H1 (cell line): ENCODE data around the gene PIAS3. TPM values are rescaled to one million over a fixed set of nuclear protein-coding genes. Genes with fewer than 3 reads are reported as not detected.

Experiments used
- CTCF ChIA-PET: fragments of 300-600 bp; sonication (Branson Sonifier 250); formaldehyde crosslinking; loops from one replicate; lab custom pipeline; 2021; ENCODE audit not compliant: partially characterized antibody; lab: Charles Lee
- POLR2A ChIA-PET: fragments of 300-600 bp; sonication (Branson Sonifier 250); formaldehyde crosslinking; loops from one replicate; lab custom pipeline; 2021; ENCODE audit warnings: inconsistent platforms; ENCODE audit not compliant: partially characterized antibody; lab: Charles Lee
- DNase-seq, 2 experiments: peaks; one replicate each; pipeline versions ENCODE4 v3.0.0 to v3.0.0-alpha.2; 2010 to 2022; ENCODE audit warnings: low spot score in 2 of 2, low read depth in 1 of 2, mixed read lengths in 1 of 2
- FAIRE-seq: peaks from 2 replicates; lab custom pipeline; 2011; peaks lifted over from hg19 to GRCh38; lab: Jason Lieb, UNC
- H2AFZ ChIP-seq: 2 replicates; pipeline ENCODE4 v1.8.1; 2012; ENCODE audit warnings: low read length, inconsistent platforms
- H2AK5ac ChIP-seq: 2 replicates; pipeline ENCODE4 v1.6.1; 2013; ENCODE audit warnings: low read depth, low read length
- H2BK120ac ChIP-seq: replicated peaks from 2 replicates; pipeline ENCODE3; 2013; ENCODE audit warnings: low read depth, low read length, inconsistent platforms
- H2BK12ac ChIP-seq: 2 replicates; pipeline ENCODE4 v1.6.1; 2013; ENCODE audit warnings: low read depth, low read length
- H2BK15ac ChIP-seq: 2 replicates; pipeline ENCODE4 v1.6.1; 2013; ENCODE audit warnings: low read length
- H2BK20ac ChIP-seq: 2 replicates; pipeline ENCODE4 v1.6.1; 2013; ENCODE audit warnings: low read length
- H2BK5ac ChIP-seq: 2 replicates; pipeline ENCODE4 v1.6.1; 2013; ENCODE audit warnings: low read depth, low read length
- H3K14ac ChIP-seq: 2 replicates; pipeline ENCODE4 v1.6.1; 2013; ENCODE audit warnings: inconsistent platforms; ENCODE audit not compliant: insufficient read length
- H3K18ac ChIP-seq: 2 replicates; pipeline ENCODE4 v1.6.1; 2013; ENCODE audit warnings: low read length; ENCODE audit errors: extremely low read depth
- H3K23ac ChIP-seq: 2 replicates; pipeline ENCODE4 v1.6.1; 2013; ENCODE audit warnings: inconsistent platforms; ENCODE audit not compliant: insufficient read length
- H3K23me2 ChIP-seq: 2 replicates; pipeline ENCODE4 v1.6.1; 2013; ENCODE audit warnings: low read depth, low read length
- H3K27ac ChIP-seq: 2 replicates; pipeline ENCODE4 v1.6.1; 2011; ENCODE audit warnings: low read depth, low read length, inconsistent platforms
- H3K27me3 ChIP-seq, 4 experiments: replicated peaks in 1 of 4; 1 replicate in 1 of 4; 2 replicates in 3 of 4; pipeline versions ENCODE4 v1.6.1 to v1.8.1; 2011 to 2013; ENCODE audit warnings: low read length in 3 of 4, mild to moderate bottlenecking in 3 of 4, inconsistent platforms in 2 of 4, mixed read lengths in 2 of 4, moderate library complexity in 1 of 4; ENCODE audit not compliant: control insufficient read depth in 3 of 4, insufficient read depth in 3 of 4; ENCODE audit errors: extremely low read depth in 1 of 4
- H3K36me3 ChIP-seq, 4 experiments: 2 replicates each; pipeline versions ENCODE4 v1.6.1 to v1.8.1; 2011 to 2013; ENCODE audit warnings: mild to moderate bottlenecking in 4 of 4, low read length in 3 of 4, moderate library complexity in 2 of 4, control low read depth in 1 of 4, inconsistent platforms in 1 of 4; ENCODE audit not compliant: insufficient read depth in 4 of 4, control insufficient read depth in 2 of 4
- H3K4ac ChIP-seq: replicated peaks from 2 replicates; pipeline ENCODE3; 2013; ENCODE audit warnings: low read length, low read depth, mixed read lengths, inconsistent platforms; ENCODE audit not compliant: insufficient read length
- H3K4me1 ChIP-seq, 4 experiments: replicated peaks in 1 of 4; 1 replicate in 1 of 4; 2 replicates in 3 of 4; pipeline versions ENCODE4 v1.6.1 to v1.8.1; 2011 to 2013; ENCODE audit warnings: low read length in 3 of 4, inconsistent platforms in 2 of 4, mixed read lengths in 1 of 4; ENCODE audit not compliant: insufficient read depth in 4 of 4, control insufficient read depth in 3 of 4
- H3K4me2 ChIP-seq, 2 experiments: 2 replicates each; pipeline versions ENCODE4 v1.6.1 to v1.8.1; 2011 to 2013; ENCODE audit warnings: low read depth in 2 of 2, low read length in 2 of 2, control low read depth in 1 of 2, inconsistent platforms in 1 of 2, mild to moderate bottlenecking in 1 of 2; ENCODE audit not compliant: insufficient read depth in 1 of 2
- H3K4me3 ChIP-seq, 4 experiments: fragments of 200-600, 300-600 bp in 1 of 4; sonication (generic), shearing (Covaris generic), sonication (Bioruptor Twin) in 1 of 4; 2 replicates each; pipeline versions ENCODE4 v1.5.1 to v1.8.1; 2011 to 2016; ENCODE audit warnings: low read length in 4 of 4, low read depth in 3 of 4, control low read depth in 2 of 4, inconsistent platforms in 2 of 4, mild to moderate bottlenecking in 2 of 4, mixed read lengths in 1 of 4, moderate library complexity in 1 of 4; ENCODE audit not compliant: insufficient read depth in 2 of 4; ENCODE audit errors: extremely low read depth in 1 of 4
- H3K56ac ChIP-seq: replicated peaks from 2 replicates; pipeline ENCODE3; 2013; ENCODE audit warnings: low read depth, mild to moderate bottlenecking, mixed read lengths, low read length, inconsistent platforms; ENCODE audit not compliant: insufficient read length
- H3K79me1 ChIP-seq: 2 replicates; pipeline ENCODE4 v1.6.1; 2013; ENCODE audit warnings: low read depth, low read length, control low read depth
- H3K79me2 ChIP-seq, 2 experiments: 2 replicates each; pipeline versions ENCODE4 v1.6.1 to v1.8.1; 2012 to 2013; ENCODE audit warnings: low read length in 2 of 2, mild to moderate bottlenecking in 2 of 2, inconsistent platforms in 1 of 2; ENCODE audit not compliant: insufficient read depth in 2 of 2, control insufficient read depth in 1 of 2
- H3K9ac ChIP-seq, 4 experiments: replicated peaks in 1 of 4; 1 replicate in 1 of 4; 2 replicates in 3 of 4; pipeline versions ENCODE4 v1.6.1 to v1.8.1; 2011 to 2013; ENCODE audit warnings: low read depth in 3 of 4, low read length in 3 of 4, control low read depth in 2 of 4, mild to moderate bottlenecking in 2 of 4, moderate library complexity in 2 of 4, inconsistent platforms in 1 of 4; ENCODE audit errors: extremely low read depth in 1 of 4
- H3K9me3 ChIP-seq, 2 experiments: 2 replicates each; pipeline versions ENCODE4 v1.6.1 to v1.8.1; 2012 to 2013; ENCODE audit warnings: mild to moderate bottlenecking in 2 of 2, moderate library complexity in 2 of 2, control low read depth in 1 of 2, inconsistent platforms in 1 of 2, low read depth in 1 of 2, low read length in 1 of 2, mixed read lengths in 1 of 2; ENCODE audit not compliant: insufficient read depth in 2 of 2
- H4K20me1 ChIP-seq, 2 experiments: replicated peaks in 1 of 2; 2 replicates each; pipeline versions ENCODE3 to v1.8.1; 2011 to 2013; ENCODE audit warnings: inconsistent platforms in 2 of 2, low read length in 2 of 2, mild to moderate bottlenecking in 1 of 2; ENCODE audit not compliant: insufficient read depth in 2 of 2, control insufficient read depth in 1 of 2
- H4K5ac ChIP-seq: 2 replicates; pipeline ENCODE4 v1.6.1; 2013; ENCODE audit warnings: low read length, low read depth, mixed read lengths, inconsistent platforms; ENCODE audit not compliant: insufficient read length
- H4K8ac ChIP-seq: 2 replicates; pipeline ENCODE4 v1.8.0; 2013; ENCODE audit warnings: mild to moderate bottlenecking, moderate library complexity, low read length, inconsistent platforms; ENCODE audit not compliant: insufficient read depth; ENCODE audit errors: extremely low read depth
- H4K91ac ChIP-seq: replicated peaks from 2 replicates; pipeline ENCODE3; 2013; ENCODE audit warnings: low read length, mixed read lengths, inconsistent platforms; ENCODE audit not compliant: insufficient read length
- ZNF274 ChIP-seq: IDR thresholded peaks from 2 replicates; pipeline ENCODE4 v1.7.0; 2012; ENCODE audit warnings: low read length, borderline replicate concordance; ENCODE audit errors: extremely low read depth
- WGBS, 2 experiments: shearing (Covaris generic) in 1 of 2; methylation state at CpG; one replicate each; pipeline versions ENCODE4 v1.1.6 to v1.1.7; 2013 to 2015; ENCODE audit warnings: low lambda C conversion rate in 2 of 2, mixed read lengths in 2 of 2, inconsistent platforms in 1 of 2, low coverage in 1 of 2, missing lambda C conversion rate in 1 of 2; ENCODE audit not compliant: insufficient replicate concordance in 2 of 2, insufficient coverage in 1 of 2, insufficient read length in 1 of 2; ENCODE audit errors: extremely low coverage in 1 of 2, missing lambda C conversion rate in 1 of 2; 5-methylcytosine and 5-hydroxymethylcytosine counted together
- polyA plus RNA-seq, 7 experiments: library from polyadenylated mRNA; depleted of rRNA in 3 of 7; stranded (reverse) in 5 of 7; unstranded in 2 of 7; fragments of >200 nt in 5 of 7; fragments of 200-250 nt in 2 of 7; gene quantifications; 1 replicate in 5 of 7; 2 replicates in 1 of 7; 4 replicates in 1 of 7; pipeline versions ENCODE4 v1.2.1 to v1.2.3, GENCODE V29; 2011 to 2013; ENCODE audit warnings: missing spikeins in 2 of 7, mixed read lengths in 2 of 7
- total RNA-seq: library from RNA; stranded (reverse); fragmentation: NEBNext Ultra II Directional; extraction: Animal tissue kit (Norgen Biotek cat#: 25700); gene quantifications from 2 replicates; pipeline ENCODE4 v1.2.1, GENCODE V29; 2021

PIAS3 gene
- total and polyA plus RNA-seq, 2 of the 8 experiments (the other 6 are each of a cell fraction or from before 2014, with no cell fraction given) = 36.7 to 49.9 TPM

DNA sequence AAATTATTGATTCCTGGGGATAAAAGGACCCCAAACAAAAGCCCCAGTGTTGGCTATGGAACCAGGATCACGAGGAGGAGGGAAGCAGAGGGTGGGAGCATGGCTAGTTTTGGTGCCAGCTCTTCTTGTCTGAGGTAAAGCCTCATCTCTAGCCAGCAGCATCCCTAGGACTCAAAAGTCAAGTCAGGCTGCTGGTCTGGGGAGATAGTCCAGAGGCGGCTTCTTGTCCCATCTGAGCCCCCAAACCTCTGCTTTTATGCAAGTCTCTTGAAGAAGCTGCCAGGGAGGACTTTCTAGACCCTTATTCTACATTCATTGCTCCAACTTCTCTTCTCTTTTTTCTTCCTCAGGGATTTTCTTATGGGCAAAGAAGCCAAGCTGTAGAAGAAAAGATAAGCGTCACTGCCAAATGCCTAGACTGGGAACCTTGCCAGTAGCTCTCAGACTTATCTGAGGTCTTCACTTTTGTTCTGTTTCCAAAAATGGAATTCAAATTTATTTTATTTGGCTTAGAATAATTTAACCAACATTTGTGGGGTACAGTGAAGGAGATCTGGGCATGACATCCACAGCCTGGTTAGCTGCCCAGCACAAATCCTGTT, 33.7 kb upstream of the PIAS3 start:
- ChIA-PET POLR2A (interaction anchor here (0.5 to 2.1 kb wide), 13 partner anchors 10 to 159 kb away, joined by 3 to 8 read pairs (median 3); partner anchors contain the start of genes NUDT17 and PEX11B), CTCF (interaction anchor here (0.7 to 8.7 kb wide), 33 partner anchors 9 to 143 kb away, joined by 3 to 146 read pairs (median 8); partner anchors contain the start of genes ANKRD34A, ITGA10, LIX1L and NUDT17)
- no peaks in the 10 kb centered on the region for H3K9me3 ChIP-seq
- no peak overlapping the region for H2BK20ac ChIP-seq
- FAIRE-seq (no peak), DNase-seq (no peak)
- H3K9ac ChIP-seq = no peak overlapping the region
- peak overlapping the region in 3 of 4 experiments; percentile 2 to 48 (median 3); a peak in 3 of 8 replicates for H3K4me3 ChIP-seq
- peaks cover 0 to 6% (median 4%) of the 10 kb centered on the region in 4 experiments; a peak in 3 of 7 replicates for H3K4me1 ChIP-seq
- H3K27me3 ChIP-seq = no peaks in the 10 kb centered on the region
- 0 out of 2 replicates have a peak overlapping the region, but pooled peaks have one; percentile 57 for H2BK5ac ChIP-seq
- peak overlapping the region; percentile 19; the same call in 1 of the 2 replicates for H2BK15ac ChIP-seq
- no peaks in the 10 kb centered on the region for H3K79me1 ChIP-seq
- no peak overlapping the region for H2AK5ac ChIP-seq
- no peak for TF ChIP-seq ZNF274
- no peak overlapping the region for H3K27ac ChIP-seq
- H3K56ac ChIP-seq = no peak overlapping the region
- no peaks in the 10 kb centered on the region for H4K20me1 ChIP-seq
- WGBS, 2 experiments = 89% methylated on average over 3 of the region's 3 CpGs; no CpG with 5 or more reads in 1 of the 2 experiments
- peak overlapping the region; percentile 88 for H2AFZ ChIP-seq
- no peak overlapping the region for H3K14ac ChIP-seq
- H3K79me2 ChIP-seq = no peaks in the 10 kb centered on the region
- no peaks in the 10 kb centered on the region for H3K23me2 ChIP-seq
- no peak overlapping the region for H4K5ac ChIP-seq
- H3K4ac ChIP-seq = no peak overlapping the region
- H4K8ac ChIP-seq = no peak overlapping the region
- H2BK12ac ChIP-seq = 0 out of 2 replicates have a peak overlapping the region, but pooled peaks have one; percentile 27
- no peak overlapping the region for H3K23ac ChIP-seq
- H2BK120ac ChIP-seq = no peak overlapping the region
- peak overlapping the region; percentile 30 to 57; a peak in 3 of 4 replicates for H3K4me2 ChIP-seq
- H3K36me3 ChIP-seq = no peaks in the 10 kb centered on the region
- no peak overlapping the region for H3K18ac ChIP-seq
- no peak overlapping the region for H4K91ac ChIP-seq
